Stomach (tissue), 9 donors: Measurements from ENCODE around the gene STARD8. TPM values are rescaled to one million over a fixed set of nuclear protein-coding genes. Genes with fewer than 3 reads are reported as not detected.
A peak's percentile ranks its signal among the peaks of the same experiment; 100 is the strongest.

ENCODE experiments used
- DNase-seq, 2 donors: peaks; one replicate each; pipeline versions ENCODE4 v3.0.0 to v3.0.0-alpha.2; 2013 to 2019
- H3K27ac ChIP-seq, 5 donors: fragments of 200-600 bp in 4 of 5; sonication (generic) in 4 of 5; one replicate each; pipeline ENCODE4 v1.5.1; 2013 to 2019; ENCODE audit warnings: mild to moderate bottlenecking in 1 of 5, moderate library complexity in 1 of 5
- H3K27me3 ChIP-seq, 3 donors: fragments of 200-600 bp; sonication (generic); one replicate each; pipeline ENCODE4 v1.5.1; 2017 to 2019; ENCODE audit warnings: mixed run types in 1 of 3
- H3K36me3 ChIP-seq, 4 donors: fragments of 200-600 bp; sonication (generic); 1 replicate in 3 of 4; 2 replicates in 1 of 4; pipeline ENCODE4 v1.5.1; 2016 to 2019
- H3K4me1 ChIP-seq, 4 donors: fragments of 200-600 bp; sonication (generic); one replicate each; pipeline ENCODE4 v1.5.1; 2016 to 2019
- H3K4me3 ChIP-seq, 4 donors: fragments of 200-600 bp; sonication (generic) in 3 of 4; one replicate each; pipeline ENCODE4 v1.5.1; 2016 to 2019; ENCODE audit warnings: mild to moderate bottlenecking in 1 of 4
- H3K9me3 ChIP-seq, 4 donors: fragments of 200-600 bp; sonication (generic); one replicate each; pipeline ENCODE4 v1.5.1; 2016 to 2019
- CTCF ChIP-seq, 7 experiments: fragments of 450-650 bp in 4 of 7; fragments of 200-600 bp in 3 of 7; sonication (generic) in 3 of 7; IDR thresholded peaks; one replicate each; pipeline ENCODE4 v1.5.1; 2016 to 2019; ENCODE audit warnings: antibody characterized with exemption in 7 of 7, control low read depth in 2 of 7, mild to moderate bottlenecking in 1 of 7
- EP300 ChIP-seq: sonication (generic); formaldehyde crosslinking; IDR thresholded peaks from one replicate; pipeline ENCODE4 v1.6.1; 2017; ENCODE audit warnings: antibody characterized with exemption
- POLR2A ChIP-seq, 4 donors: fragments of 450-650 bp; IDR thresholded peaks; one replicate each; pipeline ENCODE4 v1.6.1; 2016; ENCODE audit warnings: antibody characterized with exemption in 4 of 4, control low read depth in 2 of 4, mild to moderate bottlenecking in 1 of 4, moderate library complexity in 1 of 4
- POLR2AphosphoS5 ChIP-seq, 3 donors: sonication (generic); formaldehyde crosslinking; IDR thresholded peaks; one replicate each; pipeline ENCODE4 v1.6.1; 2016; ENCODE audit warnings: antibody characterized with exemption in 3 of 3
- WGBS, 5 donors: extraction: QIAGEN DNeasy Blood & Tissue Kit in 3 of 5; methylation state at CpG; one replicate each; pipeline versions ENCODE4 v1.1.5 to v1.1.7; 2013 to 2018; 5-methylcytosine and 5-hydroxymethylcytosine counted together
- intact Hi-C: fragments of 100-400 bp; cut with DNase I; formaldehyde crosslinking; loops from one replicate; pipeline ENCODE4 v1.15.1; 2023; ENCODE audit warnings: low total_unique reads
- polyA plus RNA-seq, 3 donors: library from polyadenylated mRNA; stranded (reverse); fragments of 200-250 nt; gene quantifications; one replicate each; pipeline ENCODE4 v1.2.3, GENCODE V29; 2013
- total RNA-seq, 5 donors: library from RNA; depleted of rRNA; stranded (reverse); fragments of >200 nt; gene quantifications; one replicate each; pipeline versions ENCODE4 v1.1.0 to v1.2.3, GENCODE V29; 2014 to 2016
- donor health status: healthy with polysubstance abuse.
- donor health status: Bipolar disorder and iron deficiency.
- donor health status: healthy.

STARD8 gene
- total and polyA plus RNA-seq, 8 donors, result 0.93 to 7.4 (median 2.6) TPM

- H3K27ac ChIP-seq, result no peak overlapping the region
- 71 to 89% (median 83%) methylated on average over 4 of the region's 4 CpGs for WGBS, 5 donors
- no peaks in the 10 kb centered on the region for H3K4me1 ChIP-seq
- no peaks in the 10 kb centered on the region for H3K9me3 ChIP-seq
- intact Hi-C loops, result no loop called here
- no peak for TF ChIP-seq CTCF (IDR thresholded peaks at IDR 0.05)
- TF ChIP-seq POLR2A (IDR thresholded peaks at IDR 0.05), result no peak
- TF ChIP-seq POLR2AphosphoS5 (IDR thresholded peaks at IDR 0.05), result no peak
- TF ChIP-seq EP300, result no peak
- peaks cover 0 to 16% (median 11%) of the 10 kb centered on the region in 4 donors for H3K36me3 ChIP-seq
- peak in 1 of 2 donors; percentile 16 for DNase-seq
- no peak overlapping the region for H3K4me3 ChIP-seq
- H3K27me3 ChIP-seq, result peaks cover 0 to 22% (median 0%) of the 10 kb centered on the region in 3 donors
Measured at GRCh38 chrX:68727696-68728095, 80.2 kb downstream of the STARD8 start.

GRCh38 chrX:68728186-68728585 is 80.7 kb downstream of the STARD8 start:
- Histone ChIP-seq H3K4me1 (no peaks in the 10 kb centered on the region), H3K4me3 (no peak overlapping the region), H3K27ac (no peak overlapping the region), H3K36me3 (peaks cover 0 to 12% (median 7%) of the 10 kb centered on the region in 4 donors), H3K9me3 (no peaks in the 10 kb centered on the region), H3K27me3 (peaks cover 0 to 22% (median 0%) of the 10 kb centered on the region in 3 donors)
- 73 to 100% (median 85%) methylated on average over 3 to 5 of the region's 5 CpGs for WGBS, 5 donors
- intact Hi-C loops, result no loop called here
- TF ChIP-seq POLR2AphosphoS5 (IDR thresholded peaks at IDR 0.05) (no peak), EP300 (no peak), CTCF (IDR thresholded peaks at IDR 0.05) (no peak), POLR2A (IDR thresholded peaks at IDR 0.05) (no peak)
- peak in 1 of 2 donors; percentile 17 for DNase-seq

- intact Hi-C loops, result no loop called here
- Histone ChIP-seq H3K27ac (no peak overlapping the region), H3K4me1 (no peaks in the 10 kb centered on the region), H3K4me3 (no peak overlapping the region), H3K27me3 (peaks cover 0 to 20% (median 0%) of the 10 kb centered on the region in 3 donors), H3K36me3 (no peaks in the 10 kb centered on the region), H3K9me3 (no peaks in the 10 kb centered on the region)
- DNase-seq, result no peak
- WGBS, 5 donors, result 43 to 63% (median 52%) methylated on average over 2 of the region's 2 CpGs
- TF ChIP-seq EP300 (no peak), CTCF (IDR thresholded peaks at IDR 0.05) (no peak), POLR2AphosphoS5 (IDR thresholded peaks at IDR 0.05) (no peak), POLR2A (IDR thresholded peaks at IDR 0.05) (no peak)
Measured at GRCh38 chrX:68731254-68731653, 83.8 kb downstream of the STARD8 start.

GRCh38 chrX:68732906-68733493 is 85.5 kb downstream of the STARD8 start:
- no peak overlapping the region for H3K27ac ChIP-seq
- intact Hi-C loops, result no loop called here
- peak; percentile 71 to 76 for DNase-seq

More at GRCh38 chrX:68732906-68733493, 85.5 kb downstream of the STARD8 start:
- peaks cover 0 to 17% (median 0%) of the 10 kb centered on the region in 3 donors for H3K27me3 ChIP-seq
- H3K9me3 ChIP-seq, result no peaks in the 10 kb centered on the region
- no peaks in the 10 kb centered on the region for H3K4me1 ChIP-seq
- TF ChIP-seq CTCF (IDR thresholded peaks at IDR 0.05) (peak in 5 of 7 experiments; percentile 38 to 59 (median 53)), EP300 (no peak)
- H3K36me3 ChIP-seq, result no peaks in the 10 kb centered on the region
- H3K4me3 ChIP-seq, result no peak overlapping the region
- 0 to 19% (median 6%) methylated on average over 1 to 4 of the region's 4 CpGs for WGBS, 5 donors
